GM18909 (cell line): ENCODE results near the gene UBXN4.
"Not testable (repeated sequence)": the region's sequence is repeated elsewhere in the genome, so short reads cannot be mapped to it uniquely, and the experiment has no call there.

Experiments
- ATAC-seq: cut with Tn5 transposase; IDR thresholded peaks from one replicate; pipeline ENCODE4 v1.9.1; 2021; ENCODE audit warnings: mild to moderate bottlenecking; ENCODE audit not compliant: unreplicated experiment, poor library complexity

UBXN4 gene

GRCh38 chr2:135762022-135762421, 20.4 kb downstream of the UBXN4 start:
- no peak for ATAC-seq

- no peak for ATAC-seq
Measured at GRCh38 chr2:135762530-135762929, 20.9 kb downstream of the UBXN4 start.

GRCh38 chr2:135768863-135769262, 27.2 kb downstream of the UBXN4 start:
- ATAC-seq: no peak

- ATAC-seq: no peak
Measured at GRCh38 chr2:135773319-135773718, 31.7 kb downstream of the UBXN4 start.

DNA sequence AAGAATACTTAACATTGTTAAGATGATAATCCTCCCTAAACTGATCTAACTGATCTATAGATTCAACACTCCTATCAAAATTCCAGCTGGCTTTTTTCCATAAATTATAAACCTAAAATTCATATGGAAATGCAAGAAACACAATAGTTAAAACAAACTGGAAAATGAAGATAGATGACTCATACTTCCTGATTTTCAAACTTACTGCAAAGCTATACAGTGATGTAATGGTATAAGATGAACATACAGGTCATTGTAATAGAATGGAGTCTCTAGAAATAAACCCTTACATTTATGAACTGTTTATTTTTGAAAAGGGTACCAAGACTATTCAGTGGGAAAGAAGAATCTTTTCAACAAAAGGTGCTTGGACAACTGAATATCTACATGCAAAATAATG, 32.3 kb downstream of the UBXN4 start:
- ATAC-seq: no peak

DNA sequence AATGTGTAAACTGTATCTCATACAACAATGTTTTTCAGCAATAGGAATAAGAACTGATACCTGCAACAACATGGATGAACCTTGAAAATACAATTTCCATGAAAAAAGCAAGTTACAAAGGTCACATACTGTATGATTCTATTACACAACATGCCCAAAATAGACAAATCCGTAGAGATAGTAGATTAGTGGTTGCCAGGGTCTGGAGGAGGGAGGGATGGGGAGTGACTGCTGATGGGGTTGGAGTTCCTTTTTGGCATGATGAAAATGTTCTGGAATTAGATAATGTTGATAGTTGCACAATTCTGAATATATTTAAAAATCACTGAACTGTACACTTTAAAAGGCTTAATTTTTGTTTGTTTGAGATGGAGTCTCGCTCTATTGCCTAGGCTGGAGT, 33.8 kb downstream of the UBXN4 start:
- no peak for ATAC-seq

DNA sequence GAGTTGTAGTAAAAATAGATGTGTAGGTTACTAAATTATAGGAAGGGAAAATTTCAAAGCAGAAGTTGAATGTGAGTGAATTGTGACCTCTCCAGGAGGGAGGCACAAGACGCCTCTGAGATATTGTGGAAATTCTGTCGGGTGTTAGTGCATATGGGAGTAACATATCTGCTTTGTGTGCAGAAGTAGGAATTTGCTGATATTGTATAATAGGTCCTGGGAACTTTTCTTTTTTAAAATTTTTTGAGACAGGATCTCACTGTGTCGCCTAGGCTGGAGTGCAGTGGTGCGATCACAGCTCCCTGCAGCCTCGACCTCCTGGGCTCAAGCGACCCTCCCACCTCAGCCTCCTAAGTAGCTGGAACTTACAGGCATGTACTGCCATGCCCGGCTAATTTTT, 34.7 kb downstream of the UBXN4 start:
- no peak for ATAC-seq

- no peak for ATAC-seq
Measured at GRCh38 chr2:135782231-135782630, 40.6 kb downstream of the UBXN4 start.

GRCh38 chr2:135783439-135783838, 41.8 kb downstream of the UBXN4 start:
- ATAC-seq: no peak

DNA sequence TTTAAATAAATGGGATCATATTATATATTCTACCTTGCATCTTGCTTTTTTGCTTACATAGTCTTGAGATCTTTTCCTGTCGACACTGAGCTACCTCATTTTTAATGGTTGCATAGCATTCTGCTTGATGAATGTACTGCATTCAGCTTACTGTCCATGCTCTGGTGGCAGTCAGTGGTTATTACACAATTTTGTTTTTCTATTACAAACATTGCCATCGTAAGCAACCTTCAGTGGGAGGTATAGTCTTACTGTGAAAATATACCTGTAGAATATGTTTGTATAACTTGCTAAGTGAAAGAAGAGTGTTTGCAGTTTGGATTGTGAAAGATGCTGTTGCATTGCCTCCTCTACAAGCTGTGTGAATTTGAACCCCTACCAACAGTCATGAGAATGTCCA, 43.4 kb downstream of the UBXN4 start:
- ATAC-seq: no peak

- no peak for ATAC-seq
Measured at GRCh38 chr2:135786823-135787222, 45.2 kb downstream of the UBXN4 start.

DNA sequence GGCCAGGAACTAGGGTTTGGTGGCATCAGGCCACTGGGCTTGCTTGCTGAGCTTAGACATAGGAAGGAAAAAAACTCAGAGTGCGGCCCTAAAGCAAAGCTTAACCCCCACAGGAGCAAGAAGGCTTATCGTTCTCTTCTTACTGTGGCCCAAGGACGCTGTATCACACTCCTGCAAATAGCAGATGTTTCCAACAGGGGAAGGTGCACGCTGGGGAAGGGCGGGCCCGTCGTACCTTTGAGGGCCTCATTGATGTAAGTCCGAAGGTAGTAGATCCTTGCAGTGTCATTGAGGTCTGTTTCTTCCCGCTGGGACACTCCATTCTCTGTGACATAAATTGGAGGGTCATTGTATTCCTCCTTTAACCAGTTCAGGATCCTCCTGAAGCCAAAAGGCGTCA, 48.8 kb downstream of the UBXN4 start:
- ATAC-seq: no peak

DNA sequence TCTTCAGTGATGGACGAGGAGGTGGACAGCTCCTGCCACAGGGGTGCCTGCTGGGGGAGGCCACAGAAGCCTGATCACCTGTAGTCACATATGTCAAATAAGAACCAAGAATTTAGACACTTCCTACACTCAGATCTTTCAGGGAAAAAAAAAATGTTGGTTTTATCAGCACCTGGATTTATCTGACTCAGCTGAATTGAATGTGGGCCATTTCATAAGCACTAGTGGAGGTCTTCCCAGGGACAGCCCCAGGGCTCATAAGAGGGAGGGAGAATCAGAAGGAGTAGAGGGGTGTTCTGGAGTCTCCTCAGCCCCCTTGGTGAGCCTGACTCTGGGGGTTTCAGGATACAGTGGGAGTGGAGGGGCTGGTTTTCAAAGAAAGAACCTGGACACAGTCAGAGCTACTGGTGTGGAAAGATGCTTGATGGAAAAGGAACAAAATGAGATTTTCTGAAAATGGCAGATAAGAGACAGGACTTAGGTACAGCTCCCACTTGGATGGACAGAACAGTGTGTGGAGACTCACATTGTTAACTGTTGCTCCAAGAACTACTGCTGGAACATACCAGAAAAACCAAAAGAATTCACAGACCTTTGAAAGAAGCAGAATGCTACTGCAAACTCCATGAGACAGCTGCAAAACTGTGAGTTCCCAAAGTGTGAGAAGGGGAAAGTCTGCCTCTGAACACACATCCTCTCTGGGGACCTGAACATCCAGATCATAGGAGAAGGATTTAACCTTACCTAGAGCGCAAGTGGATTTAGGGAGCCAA, 49.9 kb downstream of the UBXN4 start:
- ATAC-seq: no peak

DNA sequence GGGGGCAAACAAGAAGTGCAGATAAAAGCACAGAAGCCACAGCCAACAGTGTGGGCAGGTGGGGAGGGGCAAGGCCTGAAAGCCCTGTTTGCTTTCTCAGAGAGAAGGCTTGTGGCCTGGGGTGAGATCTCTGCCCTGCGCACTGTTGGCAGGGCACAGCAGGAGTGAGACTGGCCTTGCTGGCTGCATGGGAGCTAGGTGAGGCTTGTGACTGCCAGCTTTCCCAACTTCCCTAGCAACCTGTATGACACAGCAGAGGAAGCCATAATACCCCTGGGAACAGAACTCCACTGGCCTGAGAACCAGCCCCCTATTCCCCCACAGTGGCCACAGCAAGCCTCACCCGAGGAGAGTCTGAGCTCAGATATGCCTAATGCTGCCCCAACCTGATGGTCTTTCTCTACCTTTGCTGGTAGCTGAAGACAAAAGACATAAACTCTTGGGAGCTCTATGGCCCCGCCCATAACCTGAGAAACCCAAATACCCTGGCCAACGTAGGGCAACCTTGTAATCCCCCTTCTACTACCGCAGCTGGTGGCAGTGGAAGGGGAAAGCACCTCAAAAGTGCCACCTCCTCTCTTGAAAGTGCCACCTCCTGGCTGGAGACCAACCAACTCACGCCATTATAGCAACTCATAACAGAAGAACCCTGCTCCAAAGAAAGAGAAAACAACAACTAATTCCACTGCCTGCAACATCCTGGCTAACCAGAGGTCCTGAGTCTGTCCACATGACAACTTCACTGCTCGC, 50.9 kb downstream of the UBXN4 start:
- peak; percentile 40 for ATAC-seq

GRCh38 chr2:135795641-135796040, 54.0 kb downstream of the UBXN4 start:
- ATAC-seq: not testable (repeated sequence)

DNA sequence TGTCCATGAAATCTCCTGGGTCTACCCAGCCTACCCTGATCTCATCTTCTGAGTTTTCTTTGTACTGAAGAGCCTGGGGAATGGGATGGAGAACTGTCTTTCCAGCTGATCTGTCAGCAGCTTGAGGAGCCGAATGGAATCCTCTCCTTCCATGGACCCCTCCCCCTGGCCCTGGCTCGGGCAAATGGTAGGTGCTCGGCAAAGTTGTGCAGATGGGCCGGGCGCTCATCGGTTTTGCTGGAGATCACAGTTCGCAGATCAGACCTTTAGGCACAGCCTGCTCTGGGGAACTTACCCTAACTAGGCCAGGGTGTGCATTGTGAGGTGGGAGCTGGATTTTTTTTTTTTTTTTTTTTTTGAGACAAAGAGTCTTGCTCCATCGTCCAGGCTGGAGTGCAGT, 55.0 kb downstream of the UBXN4 start:
- no peak for ATAC-seq

DNA sequence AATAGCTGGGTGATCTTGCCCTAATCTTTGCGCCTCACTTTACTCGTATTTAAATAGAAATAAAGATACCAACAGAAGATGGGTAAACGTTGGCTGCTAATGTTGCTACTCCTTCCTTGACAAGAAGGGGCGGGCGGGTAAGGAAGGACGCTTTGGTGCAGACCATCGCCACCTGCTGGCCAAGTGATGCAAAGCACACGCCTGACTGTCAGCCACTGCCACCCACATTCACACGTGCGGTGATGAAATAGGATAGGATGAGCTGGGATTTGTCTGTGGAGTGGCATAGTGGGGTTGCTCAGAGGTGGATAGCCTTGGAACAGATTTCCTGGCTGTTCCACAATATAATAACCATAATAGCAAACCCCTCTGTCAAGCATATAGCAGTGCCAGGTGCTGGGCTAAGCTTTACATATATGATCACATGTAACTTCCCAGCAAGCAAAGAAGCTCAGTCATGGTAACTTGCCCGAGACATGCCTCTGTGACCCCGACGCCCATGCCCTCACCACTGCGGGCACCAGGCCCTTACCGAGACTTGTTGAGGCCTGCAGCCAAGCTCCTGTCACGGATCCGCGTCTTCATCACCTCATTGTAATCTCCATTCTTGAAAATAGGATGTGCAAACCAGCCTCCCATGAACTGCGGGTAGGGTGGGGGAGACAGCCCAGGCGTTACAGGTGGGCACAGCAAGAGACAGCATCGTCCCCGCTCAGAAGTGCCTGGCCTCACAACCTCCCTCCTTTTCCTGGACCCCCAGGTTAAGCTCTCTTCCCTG, 56.0 kb downstream of the UBXN4 start:
- peak; percentile 71 for ATAC-seq

DNA sequence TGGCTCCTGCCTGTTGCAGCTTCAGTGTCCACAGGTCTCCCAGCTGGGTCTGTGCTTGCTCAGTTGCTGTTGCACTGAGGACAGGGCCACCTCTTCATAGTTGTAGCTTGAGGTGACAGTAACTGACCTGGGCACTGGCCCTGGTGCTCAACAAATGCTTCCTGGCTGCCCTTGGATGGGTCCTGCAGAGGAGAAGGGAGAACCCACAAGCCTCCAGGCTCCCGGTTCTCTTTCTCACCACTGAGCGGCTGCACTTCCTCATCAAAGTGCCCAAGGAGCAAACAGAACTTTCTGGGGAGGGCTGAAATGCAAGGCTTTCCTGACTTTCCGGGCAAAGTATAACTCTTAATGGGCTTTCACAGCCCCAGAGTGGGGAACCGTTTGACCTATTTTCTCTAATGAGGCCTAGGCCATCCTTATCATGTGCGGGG, 56.6 kb downstream of the UBXN4 start:
- ATAC-seq: no peak

DNA sequence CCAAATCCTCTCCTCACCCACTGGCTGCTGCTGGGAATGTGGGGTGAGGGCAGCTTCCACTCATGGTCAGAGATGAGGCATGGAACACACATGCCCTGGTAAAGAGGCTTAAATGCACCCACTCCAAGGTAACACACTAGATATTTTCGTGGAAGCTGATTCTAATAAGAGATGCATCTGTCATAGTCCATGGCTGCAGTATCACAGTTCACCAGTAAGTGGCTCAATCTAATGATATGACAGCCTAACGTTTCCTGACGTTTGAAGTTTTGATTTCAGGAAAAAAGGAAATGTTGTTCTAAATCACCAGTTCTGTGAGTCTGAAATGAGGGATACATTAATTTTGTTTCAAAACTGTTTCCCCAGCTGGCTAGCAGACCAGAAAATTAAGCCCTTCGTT, 57.1 kb downstream of the UBXN4 start:
- no peak for ATAC-seq

GRCh38 chr2:135799738-135800137, 58.1 kb downstream of the UBXN4 start:
- ATAC-seq: no peak
